GM12878 (cell line): ENCODE results near the gene CCDC184. TPM values are rescaled to one million over a fixed set of nuclear protein-coding genes. Genes with fewer than 3 reads are reported as not detected.

ENCODE experiments used
- CBFB ChIP-seq: IDR thresholded peaks from 2 replicates; pipeline ENCODE4 v1.6.1; 2016; ENCODE audit warnings: antibody characterized with exemption, low read depth
- CBX3 ChIP-seq: fragments of 200-600 bp; sonication (generic); IDR thresholded peaks from 2 replicates; pipeline ENCODE4 v1.6.1; 2016; ENCODE audit warnings: low read depth, borderline replicate concordance
- CHD2 ChIP-seq: IDR thresholded peaks from 2 replicates; pipeline ENCODE4 v1.6.1; 2011; ENCODE audit warnings: low read depth, low read length, improper control_type of control experiment, borderline replicate concordance
- EED ChIP-seq: sonication (generic); IDR thresholded peaks from 2 replicates; pipeline ENCODE4 v1.6.1; 2016; ENCODE audit warnings: antibody characterized with exemption, low read depth
- ETV6 ChIP-seq, 2 experiments: fragments of 450-650 bp in 1 of 2; IDR thresholded peaks in 1 of 2; conservative IDR thresholded peaks in 1 of 2; 2 replicates each; pipeline ENCODE4 v1.6.1; 2014; ENCODE audit warnings: antibody characterized with exemption in 1 of 2, borderline replicate concordance in 1 of 2, low read depth in 1 of 2, mild to moderate bottlenecking in 1 of 2, moderate library complexity in 1 of 2
- HDGF ChIP-seq: fragments of 450-650 bp; IDR thresholded peaks from 2 replicates; pipeline ENCODE4 v1.6.1; 2016; ENCODE audit warnings: antibody characterized with exemption
- MEF2A ChIP-seq: IDR thresholded peaks from 2 replicates; pipeline ENCODE4 v1.6.1; 2011; ENCODE audit warnings: low read depth, mild to moderate bottlenecking, low read length, moderate library complexity; ENCODE audit not compliant: insufficient read depth
- MEF2B ChIP-seq: fragments of 450-650 bp; IDR thresholded peaks from 2 replicates; pipeline ENCODE4 v1.6.1; 2018; ENCODE audit warnings: mild to moderate bottlenecking, moderate library complexity; ENCODE audit not compliant: partially characterized antibody, poor library complexity, severe bottlenecking
- MYB ChIP-seq: fragments of 150-350 bp; IDR thresholded peaks from 2 replicates; pipeline ENCODE4 v1.6.1; 2014; ENCODE audit warnings: mild to moderate bottlenecking, low read depth, low read length, borderline replicate concordance
- NRF1 ChIP-seq: conservative IDR thresholded peaks from 2 replicates; pipeline ENCODE4 v1.6.1; 2011; ENCODE audit warnings: mild to moderate bottlenecking, low read depth, low read length, improper control_type of control experiment
- PAX5 ChIP-seq: IDR thresholded peaks from 2 replicates; pipeline ENCODE4 v1.6.1; 2011; ENCODE audit warnings: low read depth, low read length, borderline replicate concordance
- POLR2AphosphoS2 ChIP-seq: IDR thresholded peaks from 2 replicates; pipeline ENCODE4 v1.6.1; 2011; ENCODE audit warnings: low read depth, mild to moderate bottlenecking, low read length, improper control_type of control experiment, moderate library complexity
- RAD21 ChIP-seq: IDR thresholded peaks from 2 replicates; pipeline ENCODE4 v1.6.1; 2011; ENCODE audit warnings: mild to moderate bottlenecking, low read depth, low read length, moderate library complexity; ENCODE audit not compliant: insufficient read depth
- RELA ChIP-seq: fragments of 450-650 bp; IDR thresholded peaks from 2 replicates; pipeline ENCODE4 v1.8.0; 2014; ENCODE audit warnings: borderline replicate concordance; ENCODE audit not compliant: partially characterized antibody
- SMAD1 ChIP-seq: fragments of 450-650 bp; IDR thresholded peaks from 2 replicates; pipeline ENCODE4 v1.6.1; 2018; ENCODE audit warnings: mild to moderate bottlenecking, low read depth; ENCODE audit not compliant: partially characterized antibody
- SMARCA5 ChIP-seq: fragments of 450-650 bp; IDR thresholded peaks from 2 replicates; pipeline ENCODE4 v1.6.1; 2017; ENCODE audit warnings: mild to moderate bottlenecking
- TARDBP ChIP-seq: IDR thresholded peaks from 2 replicates; pipeline ENCODE4 v1.6.1; 2016; ENCODE audit warnings: borderline replicate concordance
- TBL1XR1 ChIP-seq: IDR thresholded peaks from 2 replicates; pipeline ENCODE4 v1.6.1; 2012; ENCODE audit warnings: low read depth, low read length, improper control_type of control experiment
- TCF3 ChIP-seq: IDR thresholded peaks from 2 replicates; pipeline ENCODE4 v1.6.1; 2012; ENCODE audit warnings: low read depth, mild to moderate bottlenecking, low read length, borderline replicate concordance; ENCODE audit not compliant: insufficient read depth
- USF2 ChIP-seq: IDR thresholded peaks from 2 replicates; pipeline ENCODE4 v1.6.1; 2011; ENCODE audit warnings: low read depth, low read length, improper control_type of control experiment, borderline replicate concordance
- YY1 ChIP-seq: IDR thresholded peaks from 2 replicates; pipeline ENCODE4 v1.6.1; 2011; ENCODE audit warnings: low read depth, mild to moderate bottlenecking, low read length
- ZBED1 ChIP-seq: IDR thresholded peaks from 2 replicates; pipeline ENCODE4 v1.6.1; 2016; ENCODE audit warnings: borderline replicate concordance
- polyA plus RNA-seq, 11 experiments: library from polyadenylated mRNA; depleted of rRNA in 4 of 11; unstranded in 6 of 11; stranded (reverse) in 5 of 11; fragments of >200 nt; fragmentation: Nextera tagmentation in 4 of 11; fragmentation: Illumina TruSeq in 1 of 11; extraction: Ambion mirVana in 4 of 11; extraction: Trizol in 1 of 11; gene quantifications; 1 replicate in 1 of 11; 2 replicates in 10 of 11; pipeline versions ENCODE4 v1.2.1 to v1.2.3, GENCODE V29; 2011 to 2016; ENCODE audit warnings: inconsistent platforms in 2 of 11, missing spikeins in 2 of 11, low read depth in 1 of 11
- total RNA-seq, 4 experiments: library from RNA; depleted of rRNA in 3 of 4; stranded (reverse); fragments of >200 nt in 3 of 4; fragmentation: Illumina TruSeq in 1 of 4; extraction: Trizol in 1 of 4; gene quantifications; 2 replicates each; pipeline versions ENCODE4 v1.2.1 to v1.2.3, GENCODE V29; 2013 to 2021
- TF ChIP-seq, protein P1 (sequence below): fragments of 450-650 bp; IDR thresholded peaks from 2 replicates; pipeline ENCODE4 v1.6.1; 2016; ENCODE audit warnings: mild to moderate bottlenecking, moderate library complexity, borderline replicate concordance

The CCDC184 gene
- total and polyA plus RNA-seq, 10 of the 15 experiments (the other 5 are each of a cell fraction or from before 2014, with no cell fraction given), result not detected

- TF ChIP-seq NRF1 (no peak), CBX3 (no peak), EED (no peak), MYB (no peak), SMARCA5 (0 out of 2 replicates have a peak, but pooled peaks have one; percentile 5), RAD21 (no peak), ETV6 (conservative IDR thresholded peaks at IDR 0.05 in 1 of 2, IDR thresholded peaks at IDR 0.05 in 1 of 2; ENCODE audit: borderline replicate concordance in 1 of 2, low read depth in 1 of 2) (no peak), PAX5 (no peak), MEF2A (peak; percentile 63; the same call in 1 of the 2 replicates), TARDBP (no peak), POLR2AphosphoS2 (peak; percentile 92), RELA (no peak), YY1 (peak; percentile 94), TCF3 (peak; percentile 45; the same call in 1 of the 2 replicates), SMAD1 (peak; percentile 68), CHD2 (no peak), USF2 (no peak), TBL1XR1 (0 out of 2 replicates have a peak, but pooled peaks have one; percentile 43), ZBED1 (no peak), CBFB (peak; percentile 79; the same call in 1 of the 2 replicates), HDGF (peak; percentile 89; the same call in 1 of the 2 replicates), MEF2B (peak; percentile 91)
- TF ChIP-seq, protein P1, sequence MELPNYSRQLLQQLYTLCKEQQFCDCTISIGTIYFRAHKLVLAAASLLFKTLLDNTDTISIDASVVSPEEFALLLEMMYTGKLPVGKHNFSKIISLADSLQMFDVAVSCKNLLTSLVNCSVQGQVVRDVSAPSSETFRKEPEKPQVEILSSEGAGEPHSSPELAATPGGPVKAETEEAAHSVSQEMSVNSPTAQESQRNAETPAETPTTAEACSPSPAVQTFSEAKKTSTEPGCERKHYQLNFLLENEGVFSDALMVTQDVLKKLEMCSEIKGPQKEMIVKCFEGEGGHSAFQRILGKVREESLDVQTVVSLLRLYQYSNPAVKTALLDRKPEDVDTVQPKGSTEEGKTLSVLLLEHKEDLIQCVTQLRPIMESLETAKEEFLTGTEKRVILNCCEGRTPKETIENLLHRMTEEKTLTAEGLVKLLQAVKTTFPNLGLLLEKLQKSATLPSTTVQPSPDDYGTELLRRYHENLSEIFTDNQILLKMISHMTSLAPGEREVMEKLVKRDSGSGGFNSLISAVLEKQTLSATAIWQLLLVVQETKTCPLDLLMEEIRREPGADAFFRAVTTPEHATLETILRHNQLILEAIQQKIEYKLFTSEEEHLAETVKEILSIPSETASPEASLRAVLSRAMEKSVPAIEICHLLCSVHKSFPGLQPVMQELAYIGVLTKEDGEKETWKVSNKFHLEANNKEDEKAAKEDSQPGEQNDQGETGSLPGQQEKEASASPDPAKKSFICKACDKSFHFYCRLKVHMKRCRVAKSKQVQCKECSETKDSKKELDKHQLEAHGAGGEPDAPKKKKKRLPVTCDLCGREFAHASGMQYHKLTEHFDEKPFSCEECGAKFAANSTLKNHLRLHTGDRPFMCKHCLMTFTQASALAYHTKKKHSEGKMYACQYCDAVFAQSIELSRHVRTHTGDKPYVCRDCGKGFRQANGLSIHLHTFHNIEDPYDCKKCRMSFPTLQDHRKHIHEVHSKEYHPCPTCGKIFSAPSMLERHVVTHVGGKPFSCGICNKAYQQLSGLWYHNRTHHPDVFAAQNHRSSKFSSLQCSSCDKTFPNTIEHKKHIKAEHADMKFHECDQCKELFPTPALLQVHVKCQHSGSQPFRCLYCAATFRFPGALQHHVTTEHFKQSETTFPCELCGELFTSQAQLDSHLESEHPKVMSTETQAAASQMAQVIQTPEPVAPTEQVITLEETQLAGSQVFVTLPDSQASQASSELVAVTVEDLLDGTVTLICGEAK, result 0 out of 2 replicates have a peak, but pooled peaks have one; percentile 5
Observed at GRCh38 chr12:48197971-48198671, 14.7 kb downstream of the CCDC184 start (continued).
